ENCODE data around the gene HLCS.

GRCh38 chr21:36821032-36821299 lies 145.5 kb downstream of the HLCS start:
- TF ChIP-seq ZNF311 (tag by site-specific recombination; IDR thresholded peaks at IDR 0.05; ENCODE audit: borderline replicate concordance), result no peak
- no peak for TF ChIP-seq CTCF (tag by site-specific recombination; IDR thresholded peaks at IDR 0.05)
- TF ChIP-seq ZNF560 (tag by site-specific recombination; IDR thresholded peaks at IDR 0.05; ENCODE audit: borderline replicate concordance), result no peak
- TF ChIP-seq ZNF223 (tag by site-specific recombination; IDR thresholded peaks at IDR 0.05), result no peak
- TF ChIP-seq ZNF26 (tag by site-specific recombination; IDR thresholded peaks at IDR 0.05), result no peak
- TF ChIP-seq ZNF837 (tag by site-specific recombination; IDR thresholded peaks at IDR 0.05), result no peak
